Tibial nerve (tissue), 4 donors: ENCODE results near the gene BCL2L13.

Source experiments
- CTCF ChIP-seq, 5 experiments: fragments of 200-600 bp in 3 of 5; fragments of 450-650 bp in 2 of 5; sonication (generic) in 3 of 5; IDR thresholded peaks; one replicate each; pipeline ENCODE4 v1.5.1; 2016 to 2019; ENCODE audit warnings: antibody characterized with exemption in 5 of 5, mild to moderate bottlenecking in 3 of 5, moderate library complexity in 2 of 5
- EP300 ChIP-seq, 2 donors: sonication (generic); formaldehyde crosslinking; IDR thresholded peaks; one replicate each; pipeline ENCODE4 v1.6.1; 2017; ENCODE audit warnings: antibody characterized with exemption in 2 of 2, mild to moderate bottlenecking in 1 of 2
- POLR2A ChIP-seq, 2 donors: fragments of 450-650 bp; IDR thresholded peaks; one replicate each; pipeline ENCODE4 v1.6.1; 2017; ENCODE audit warnings: antibody characterized with exemption in 2 of 2, mild to moderate bottlenecking in 2 of 2, moderate library complexity in 2 of 2

GRCh38 chr22:17627961-17628405, 10.6 kb upstream of the BCL2L13 start:
- no peak for TF ChIP-seq CTCF (IDR thresholded peaks at IDR 0.05)
- TF ChIP-seq POLR2A (IDR thresholded peaks at IDR 0.05), result no peak
- no peak for TF ChIP-seq EP300 (IDR thresholded peaks at IDR 0.05)
